WTC11 (cell line): ENCODE results near the gene STARD7. TPM values are rescaled to one million over a fixed set of nuclear protein-coding genes. Genes with fewer than 3 reads are reported as not detected.
"Not testable (repeated sequence)": the region's sequence is repeated elsewhere in the genome, so short reads cannot be mapped to it uniquely, and the experiment has no call there.

Experiments
- ATAC-seq: fragments of 200-7000 bp; cut with Tn5 transposase; 2 replicates; pipeline ENCODE4 v1.10.0; 2021; ENCODE audit warnings: mild to moderate bottlenecking, moderate library complexity
- CTCF ChIA-PET: fragments of 300-600 bp; sonication (Branson Sonifier 250); formaldehyde crosslinking; loops from one replicate; lab custom pipeline; 2021; ENCODE audit warnings: antibody characterized with exemption; lab: Charles Lee
- POLR2A ChIA-PET: fragments of 350-600 bp; sonication (Branson Sonifier 250); formaldehyde crosslinking; loops from one replicate; lab custom pipeline; 2021; ENCODE audit warnings: antibody characterized with exemption; lab: Charles Lee
- DNase-seq: peaks from one replicate; pipeline ENCODE4 v3.0.0; 2021; ENCODE audit warnings: low spot score
- H3K27ac Mint-ChIP-seq: 2 replicates; pipeline ENCODE4 v1.8.0; 2021; ENCODE audit warnings: mixed read lengths
- H3K27me3 Mint-ChIP-seq: 2 replicates; pipeline ENCODE4 v1.8.0; 2021; ENCODE audit warnings: low read depth, mild to moderate bottlenecking, moderate library complexity, mixed read lengths
- H3K36me3 Mint-ChIP-seq: 2 replicates; pipeline ENCODE4 v1.8.0; 2021; ENCODE audit warnings: mixed read lengths
- H3K4me1 Mint-ChIP-seq: 2 replicates; pipeline ENCODE4 v1.8.0; 2022; ENCODE audit warnings: mixed read lengths
- H3K4me3 Mint-ChIP-seq: 2 replicates; pipeline ENCODE4 v1.8.0; 2021; ENCODE audit warnings: mild to moderate bottlenecking, moderate library complexity, mixed read lengths
- H3K9me3 Mint-ChIP-seq: 2 replicates; pipeline ENCODE4 v1.8.0; 2021; ENCODE audit warnings: mixed read lengths
- ATF1 ChIP-seq: sonication (generic); formaldehyde crosslinking; IDR thresholded peaks from 2 replicates; pipeline ENCODE4 v1.8.1; 2023; ENCODE audit warnings: mild to moderate bottlenecking, moderate library complexity, missing genetic modification reagents
- NFYB ChIP-seq: sonication (generic); formaldehyde crosslinking; conservative IDR thresholded peaks from 2 replicates; pipeline ENCODE4 v1.8.0; 2022; ENCODE audit warnings: low read depth, missing genetic modification reagents
- ZNF416 ChIP-seq: fragments of 250-450 bp; sonication (Bioruptor Pico); IDR thresholded peaks from 2 replicates; pipeline ENCODE4 v1.9.0; 2021; ENCODE audit warnings: mild to moderate bottlenecking, inconsistent platforms
- total RNA-seq: library from RNA; stranded (reverse); gene quantifications from 3 replicates; pipeline ENCODE4 v1.2.3, GENCODE V29; 2021
- TF ChIP-seq, protein P1 (sequence below): fragments of 250-450 bp; sonication (Bioruptor Pico); IDR thresholded peaks from 2 replicates; pipeline ENCODE4 v1.9.0; 2021; ENCODE audit warnings: mild to moderate bottlenecking
- TF ChIP-seq, protein P2 (sequence below): sonication (generic); formaldehyde crosslinking; IDR thresholded peaks from 2 replicates; pipeline ENCODE4 v1.8.1; 2023; ENCODE audit warnings: mild to moderate bottlenecking, missing genetic modification reagents, borderline replicate concordance
- TF ChIP-seq, protein P3 (sequence below): sonication (generic); formaldehyde crosslinking; IDR thresholded peaks from 2 replicates; pipeline ENCODE4 v1.8.0; 2022; ENCODE audit warnings: mild to moderate bottlenecking, missing genetic modification reagents
- TF ChIP-seq, protein P4 (sequence below): sonication (generic); formaldehyde crosslinking; IDR thresholded peaks from 2 replicates; pipeline ENCODE4 v1.8.1; 2023; ENCODE audit warnings: mild to moderate bottlenecking, missing genetic modification reagents, moderate library complexity
- TF ChIP-seq, protein P5 (sequence below): sonication (generic); formaldehyde crosslinking; IDR thresholded peaks from 2 replicates; pipeline ENCODE4 v1.8.0; 2022; ENCODE audit warnings: mild to moderate bottlenecking, missing genetic modification reagents

Gene STARD7
- total RNA-seq, 1 experiment from 2014 or later: 217 TPM

DNA sequence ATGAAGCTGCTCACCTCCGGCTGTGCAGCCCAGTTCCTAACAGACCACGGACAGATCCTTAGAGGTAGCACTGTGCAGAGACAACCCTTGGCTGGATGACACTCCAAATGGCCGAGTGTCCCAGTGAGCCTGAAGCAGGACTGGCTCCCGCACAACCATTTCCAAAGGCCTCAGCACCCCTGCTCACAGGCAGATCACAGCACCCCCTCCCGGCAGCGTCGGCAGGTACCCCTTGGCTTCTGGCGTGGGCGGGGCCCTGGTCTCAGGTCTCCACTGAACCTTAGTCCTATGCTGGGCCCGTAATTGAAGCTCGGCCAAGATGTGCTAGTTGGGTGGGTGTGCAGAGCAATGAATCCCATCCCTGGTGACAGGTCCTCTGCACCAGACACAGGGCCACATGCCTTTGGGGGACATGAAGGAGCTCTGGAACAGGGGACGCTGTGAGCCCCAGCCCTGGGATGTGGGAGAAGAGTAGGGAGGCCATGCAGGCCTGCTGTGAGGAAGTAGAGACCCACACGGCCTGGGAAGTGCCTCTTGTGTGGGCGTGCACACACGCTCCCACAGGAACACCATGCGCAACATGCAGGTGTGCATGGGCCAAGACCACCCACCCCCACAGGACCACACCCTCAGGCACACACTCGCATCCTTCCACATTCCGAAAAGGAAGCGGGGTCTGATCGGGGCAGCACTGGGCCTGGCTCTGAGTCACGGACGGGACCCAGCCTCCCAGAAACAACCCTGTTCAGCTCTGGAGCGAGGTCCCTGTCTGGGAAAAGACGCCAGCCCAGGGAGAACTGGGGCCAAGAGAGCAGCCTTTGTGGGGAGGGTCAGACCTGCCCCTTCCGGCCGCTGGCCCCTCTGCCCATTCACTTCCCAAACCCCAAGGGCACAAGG lies 66.2 kb downstream of the STARD7 start:
- DNase-seq: peak; percentile 61
- Mint-ChIP-seq H3K27me3 (peaks cover 30% of the 10 kb centered on the region), H3K27ac (no peak overlapping the region), H3K4me3 (no peak overlapping the region), H3K36me3 (no peaks in the 10 kb centered on the region), H3K9me3 (no peaks in the 10 kb centered on the region), H3K4me1 (peaks cover 24% of the 10 kb centered on the region)
- TF ChIP-seq, protein P1, sequence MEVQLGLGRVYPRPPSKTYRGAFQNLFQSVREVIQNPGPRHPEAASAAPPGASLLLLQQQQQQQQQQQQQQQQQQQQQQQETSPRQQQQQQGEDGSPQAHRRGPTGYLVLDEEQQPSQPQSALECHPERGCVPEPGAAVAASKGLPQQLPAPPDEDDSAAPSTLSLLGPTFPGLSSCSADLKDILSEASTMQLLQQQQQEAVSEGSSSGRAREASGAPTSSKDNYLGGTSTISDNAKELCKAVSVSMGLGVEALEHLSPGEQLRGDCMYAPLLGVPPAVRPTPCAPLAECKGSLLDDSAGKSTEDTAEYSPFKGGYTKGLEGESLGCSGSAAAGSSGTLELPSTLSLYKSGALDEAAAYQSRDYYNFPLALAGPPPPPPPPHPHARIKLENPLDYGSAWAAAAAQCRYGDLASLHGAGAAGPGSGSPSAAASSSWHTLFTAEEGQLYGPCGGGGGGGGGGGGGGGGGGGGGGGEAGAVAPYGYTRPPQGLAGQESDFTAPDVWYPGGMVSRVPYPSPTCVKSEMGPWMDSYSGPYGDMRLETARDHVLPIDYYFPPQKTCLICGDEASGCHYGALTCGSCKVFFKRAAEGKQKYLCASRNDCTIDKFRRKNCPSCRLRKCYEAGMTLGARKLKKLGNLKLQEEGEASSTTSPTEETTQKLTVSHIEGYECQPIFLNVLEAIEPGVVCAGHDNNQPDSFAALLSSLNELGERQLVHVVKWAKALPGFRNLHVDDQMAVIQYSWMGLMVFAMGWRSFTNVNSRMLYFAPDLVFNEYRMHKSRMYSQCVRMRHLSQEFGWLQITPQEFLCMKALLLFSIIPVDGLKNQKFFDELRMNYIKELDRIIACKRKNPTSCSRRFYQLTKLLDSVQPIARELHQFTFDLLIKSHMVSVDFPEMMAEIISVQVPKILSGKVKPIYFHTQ (CRISPR knock-in tag): no peak
- TF ChIP-seq NFYB (CRISPR knock-in tag) (no peak), ZNF416 (CRISPR knock-in tag) (no peak), ATF1 (CRISPR knock-in tag) (no peak)
- TF ChIP-seq, protein P2, sequence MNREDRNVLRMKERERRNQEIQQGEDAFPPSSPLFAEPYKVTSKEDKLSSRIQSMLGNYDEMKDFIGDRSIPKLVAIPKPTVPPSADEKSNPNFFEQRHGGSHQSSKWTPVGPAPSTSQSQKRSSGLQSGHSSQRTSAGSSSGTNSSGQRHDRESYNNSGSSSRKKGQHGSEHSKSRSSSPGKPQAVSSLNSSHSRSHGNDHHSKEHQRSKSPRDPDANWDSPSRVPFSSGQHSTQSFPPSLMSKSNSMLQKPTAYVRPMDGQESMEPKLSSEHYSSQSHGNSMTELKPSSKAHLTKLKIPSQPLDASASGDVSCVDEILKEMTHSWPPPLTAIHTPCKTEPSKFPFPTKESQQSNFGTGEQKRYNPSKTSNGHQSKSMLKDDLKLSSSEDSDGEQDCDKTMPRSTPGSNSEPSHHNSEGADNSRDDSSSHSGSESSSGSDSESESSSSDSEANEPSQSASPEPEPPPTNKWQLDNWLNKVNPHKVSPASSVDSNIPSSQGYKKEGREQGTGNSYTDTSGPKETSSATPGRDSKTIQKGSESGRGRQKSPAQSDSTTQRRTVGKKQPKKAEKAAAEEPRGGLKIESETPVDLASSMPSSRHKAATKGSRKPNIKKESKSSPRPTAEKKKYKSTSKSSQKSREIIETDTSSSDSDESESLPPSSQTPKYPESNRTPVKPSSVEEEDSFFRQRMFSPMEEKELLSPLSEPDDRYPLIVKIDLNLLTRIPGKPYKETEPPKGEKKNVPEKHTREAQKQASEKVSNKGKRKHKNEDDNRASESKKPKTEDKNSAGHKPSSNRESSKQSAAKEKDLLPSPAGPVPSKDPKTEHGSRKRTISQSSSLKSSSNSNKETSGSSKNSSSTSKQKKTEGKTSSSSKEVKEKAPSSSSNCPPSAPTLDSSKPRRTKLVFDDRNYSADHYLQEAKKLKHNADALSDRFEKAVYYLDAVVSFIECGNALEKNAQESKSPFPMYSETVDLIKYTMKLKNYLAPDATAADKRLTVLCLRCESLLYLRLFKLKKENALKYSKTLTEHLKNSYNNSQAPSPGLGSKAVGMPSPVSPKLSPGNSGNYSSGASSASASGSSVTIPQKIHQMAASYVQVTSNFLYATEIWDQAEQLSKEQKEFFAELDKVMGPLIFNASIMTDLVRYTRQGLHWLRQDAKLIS (CRISPR knock-in tag): no peak
- TF ChIP-seq, protein P3, sequence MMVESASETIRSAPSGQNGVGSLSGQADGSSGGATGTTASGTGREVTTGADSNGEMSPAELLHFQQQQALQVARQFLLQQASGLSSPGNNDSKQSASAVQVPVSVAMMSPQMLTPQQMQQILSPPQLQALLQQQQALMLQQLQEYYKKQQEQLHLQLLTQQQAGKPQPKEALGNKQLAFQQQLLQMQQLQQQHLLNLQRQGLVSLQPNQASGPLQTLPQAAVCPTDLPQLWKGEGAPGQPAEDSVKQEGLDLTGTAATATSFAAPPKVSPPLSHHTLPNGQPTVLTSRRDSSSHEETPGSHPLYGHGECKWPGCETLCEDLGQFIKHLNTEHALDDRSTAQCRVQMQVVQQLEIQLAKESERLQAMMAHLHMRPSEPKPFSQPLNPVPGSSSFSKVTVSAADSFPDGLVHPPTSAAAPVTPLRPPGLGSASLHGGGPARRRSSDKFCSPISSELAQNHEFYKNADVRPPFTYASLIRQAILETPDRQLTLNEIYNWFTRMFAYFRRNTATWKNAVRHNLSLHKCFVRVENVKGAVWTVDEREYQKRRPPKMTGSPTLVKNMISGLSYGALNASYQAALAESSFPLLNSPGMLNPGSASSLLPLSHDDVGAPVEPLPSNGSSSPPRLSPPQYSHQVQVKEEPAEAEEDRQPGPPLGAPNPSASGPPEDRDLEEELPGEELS (CRISPR knock-in tag): no peak
- TF ChIP-seq, protein P4, sequence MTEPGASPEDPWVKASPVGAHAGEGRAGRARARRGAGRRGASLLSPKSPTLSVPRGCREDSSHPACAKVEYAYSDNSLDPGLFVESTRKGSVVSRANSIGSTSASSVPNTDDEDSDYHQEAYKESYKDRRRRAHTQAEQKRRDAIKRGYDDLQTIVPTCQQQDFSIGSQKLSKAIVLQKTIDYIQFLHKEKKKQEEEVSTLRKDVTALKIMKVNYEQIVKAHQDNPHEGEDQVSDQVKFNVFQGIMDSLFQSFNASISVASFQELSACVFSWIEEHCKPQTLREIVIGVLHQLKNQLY (CRISPR knock-in tag): no peak
- TF ChIP-seq, protein P5, sequence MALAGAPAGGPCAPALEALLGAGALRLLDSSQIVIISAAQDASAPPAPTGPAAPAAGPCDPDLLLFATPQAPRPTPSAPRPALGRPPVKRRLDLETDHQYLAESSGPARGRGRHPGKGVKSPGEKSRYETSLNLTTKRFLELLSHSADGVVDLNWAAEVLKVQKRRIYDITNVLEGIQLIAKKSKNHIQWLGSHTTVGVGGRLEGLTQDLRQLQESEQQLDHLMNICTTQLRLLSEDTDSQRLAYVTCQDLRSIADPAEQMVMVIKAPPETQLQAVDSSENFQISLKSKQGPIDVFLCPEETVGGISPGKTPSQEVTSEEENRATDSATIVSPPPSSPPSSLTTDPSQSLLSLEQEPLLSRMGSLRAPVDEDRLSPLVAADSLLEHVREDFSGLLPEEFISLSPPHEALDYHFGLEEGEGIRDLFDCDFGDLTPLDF: no peak
- 0 out of 2 replicates have a peak, but pooled peaks have one; percentile 1 for ATAC-seq
- ChIA-PET CTCF (interaction anchor here (0.6 to 9.4 kb wide), 11 partner anchors 9 to 91 kb away, joined by 3 to 214 read pairs (median 4); no protein-coding TSS in a partner anchor), POLR2A (interaction anchor here (0.6 kb wide), 1 partner anchor 36 kb away, joined by 4 read pairs; no protein-coding TSS in a partner anchor)

DNA sequence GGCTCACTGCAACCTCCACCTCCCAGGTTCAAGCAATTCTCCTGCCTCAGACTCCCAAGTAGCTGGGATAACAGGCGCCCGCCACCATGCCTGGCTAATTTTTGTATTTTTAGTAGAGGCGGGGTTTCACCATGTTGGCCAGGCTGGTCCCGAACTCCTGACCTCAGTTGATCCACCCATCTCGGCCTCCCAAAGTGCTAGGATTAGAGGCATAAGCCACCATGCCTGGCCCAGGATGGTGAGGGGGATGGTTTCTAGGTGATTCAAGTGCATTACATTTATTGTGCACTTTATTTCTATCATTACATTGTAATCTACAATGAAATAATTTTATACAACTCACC lies 67.0 kb downstream of the STARD7 start:
- H3K36me3 Mint-ChIP-seq, DNase-seq, POLR2A ChIA-PET, H3K4me3 Mint-ChIP-seq, H3K9me3 Mint-ChIP-seq, H3K27ac Mint-ChIP-seq, ATAC-seq: not testable (repeated sequence)
- CTCF ChIA-PET: interaction anchor here (0.8 to 9.4 kb wide), 6 partner anchors 10 to 92 kb away, joined by 3 to 214 read pairs (median 6); no protein-coding TSS in a partner anchor
- Mint-ChIP-seq H3K27me3 (peaks cover 21% of the 10 kb centered on the region), H3K4me1 (peaks cover 23% of the 10 kb centered on the region)
